CD4-positive, alpha-beta T cell treated with Interleukin-21 for 1 hour (primary cell): ENCODE results near the gene MB.
"Not testable (repeated sequence)": the region's sequence is repeated elsewhere in the genome, so short reads cannot be mapped to it uniquely, and the experiment has no call there.

Experiments used
- DNase-seq: peaks from one replicate; pipeline ENCODE4 v3.0.0-alpha.2; 2020

The MB gene

GRCh38 chr22:35617137-35617755 lies at the start of gene MB:
Gene MB (minus strand): TSS chr22:35617329. CDS start chr22:35617257, 72 bp downstream.
- DNase-seq: no peak

GRCh38 chr22:35666699-35667098 lies 49.6 kb upstream of the MB start:
- not testable (repeated sequence) for DNase-seq

- DNase-seq: no peak
These were observed 47.9 kb upstream of the MB start for GRCh38 chr22:35664955-35665587.

- DNase-seq: no peak
These were observed 46.2 kb upstream of the MB start for GRCh38 chr22:35663371-35663770.

GRCh38 chr22:35662914-35663313 lies 45.8 kb upstream of the MB start:
- DNase-seq: no peak

- no peak for DNase-seq
These were observed 44.3 kb upstream of the MB start for GRCh38 chr22:35661464-35661863.

GRCh38 chr22:35660291-35661127 lies 43.4 kb upstream of the MB start:
- peak; percentile 84 for DNase-seq

- DNase-seq: no peak
These were observed 40.6 kb upstream of the MB start for GRCh38 chr22:35657571-35658312.

- DNase-seq: no peak
These were observed 39.2 kb upstream of the MB start for GRCh38 chr22:35656284-35656752.

- DNase-seq: no peak
These were observed 36.7 kb upstream of the MB start for GRCh38 chr22:35653824-35654223.

GRCh38 chr22:35651085-35651484 lies 34.0 kb upstream of the MB start:
- no peak for DNase-seq

GRCh38 chr22:35649636-35650250 lies 32.6 kb upstream of the MB start:
- no peak for DNase-seq

GRCh38 chr22:35649026-35649553 lies 32.0 kb upstream of the MB start:
- DNase-seq: no peak

- peak; percentile 87 for DNase-seq
These were observed 31.2 kb upstream of the MB start, which contains the start of gene APOL6 for GRCh38 chr22:35648066-35649025. Gene APOL6 (plus strand): TSS chr22:35648446. CDS start chr22:35656426, 7,980 bp downstream.

- no peak for DNase-seq
These were observed 28.5 kb upstream of the MB start for GRCh38 chr22:35645646-35646045.

GRCh38 chr22:35643991-35644390 lies 26.9 kb upstream of the MB start:
- DNase-seq: no peak

- no peak for DNase-seq
These were observed 25.2 kb upstream of the MB start for GRCh38 chr22:35642305-35642741.

GRCh38 chr22:35641494-35642120 lies 24.5 kb upstream of the MB start:
- no peak for DNase-seq

GRCh38 chr22:35638410-35638809 lies 21.3 kb upstream of the MB start:
- DNase-seq: no peak

GRCh38 chr22:35638001-35638400 lies 20.9 kb upstream of the MB start:
- DNase-seq: no peak
